GM12878 (cell line): ENCODE results near the gene MCF2L2. TPM values are rescaled to one million over a fixed set of nuclear protein-coding genes. Genes with fewer than 3 reads are reported as not detected.

Experiments used
- ATAC-seq: fragments of 200-7000 bp; cut with Tn5 transposase; 3 replicates; pipeline ENCODE4 v1.9.1; 2020; ENCODE audit warnings: mild to moderate bottlenecking, moderate library complexity
- BruUV-seq: library from RNA; stranded (reverse); fragments of 400-500 nt; replicated peaks from 2 replicates; lab custom pipeline; 2021; lab: Mats Ljungman, UMichigan
- CTCF ChIA-PET: fragments of 300-600 bp; sonication (Branson Sonifier 250); formaldehyde crosslinking; extraction: SDS; loops from one replicate; lab custom pipeline; 2021; ENCODE audit warnings: inconsistent platforms; lab: Yijun Ruan, JAX
- POLR2A ChIA-PET: fragments of 350-600 bp; formaldehyde crosslinking; extraction: SDS; loops from one replicate; lab custom pipeline; 2021; ENCODE audit warnings: inconsistent platforms; lab: Charles Lee
- RAD21 ChIA-PET: fragments of 300-600 bp; sonication (Branson Sonifier 250); formaldehyde crosslinking; loops from one replicate; lab custom pipeline; 2023; ENCODE audit warnings: antibody characterized with exemption; ENCODE audit not compliant: unreplicated experiment; lab: Charles Lee
- SMC1A ChIA-PET: fragments of 300-600 bp; sonication (Branson Sonifier 250); formaldehyde crosslinking; loops from one replicate; lab custom pipeline; 2023; ENCODE audit not compliant: unreplicated experiment, uncharacterized antibody; lab: Charles Lee
- DNase-seq: peaks from one replicate; pipeline ENCODE4 v3.0.0-alpha.2; 2011; ENCODE audit warnings: low read depth, low spot score
- FAIRE-seq: peaks from 3 replicates; lab custom pipeline; 2011; peaks lifted over from hg19 to GRCh38; lab: Jason Lieb, UNC
- H2AFZ ChIP-seq: 2 replicates; pipeline ENCODE4 v1.6.0; 2011; ENCODE audit warnings: low read depth, low read length, control low read depth; ENCODE audit not compliant: control insufficient read depth
- H3K27ac ChIP-seq: 2 replicates; pipeline ENCODE4 v1.5.1; 2011; ENCODE audit warnings: control low read depth; ENCODE audit not compliant: control insufficient read depth, insufficient read depth
- H3K27me3 ChIP-seq, 2 experiments: replicated peaks in 1 of 2; 2 replicates each; pipeline versions ENCODE4 v1.6.0 to v1.6.1; 2011; ENCODE audit warnings: low read length in 1 of 2; ENCODE audit not compliant: control insufficient read depth in 2 of 2, insufficient read depth in 2 of 2
- H3K36me3 ChIP-seq, 2 experiments: 2 replicates each; pipeline ENCODE4 v1.5.1; 2011; ENCODE audit warnings: low read length in 1 of 2; ENCODE audit not compliant: control insufficient read depth in 2 of 2, insufficient read depth in 2 of 2
- H3K4me1 ChIP-seq: 2 replicates; pipeline ENCODE4 v1.6.1; 2011; ENCODE audit warnings: mild to moderate bottlenecking, low read length, moderate library complexity, mixed read lengths; ENCODE audit not compliant: control insufficient read depth, insufficient read depth
- H3K4me2 ChIP-seq: 2 replicates; pipeline ENCODE4 v1.6.0; 2011; ENCODE audit warnings: control low read depth; ENCODE audit not compliant: control insufficient read depth, insufficient read depth
- H3K4me3 ChIP-seq: fragments of 200-600 bp; sonication (generic); 2 replicates; pipeline ENCODE4 v1.5.1; 2016
- H3K79me2 ChIP-seq: 2 replicates; pipeline ENCODE4 v1.6.0; 2011; ENCODE audit warnings: low read length; ENCODE audit not compliant: control insufficient read depth, insufficient read depth
- H3K9ac ChIP-seq: 2 replicates; pipeline ENCODE4 v1.8.0; 2011; ENCODE audit warnings: low read length, control low read depth, mixed read lengths; ENCODE audit not compliant: control insufficient read depth, insufficient read depth
- H3K9me3 ChIP-seq: replicated peaks from 3 replicates; pipeline ENCODE4 v1.5.1; 2011; ENCODE audit warnings: mild to moderate bottlenecking, low read length; ENCODE audit not compliant: control insufficient read depth, insufficient read depth
- H4K20me1 ChIP-seq: 2 replicates; pipeline ENCODE4 v1.6.0; 2011; ENCODE audit not compliant: control insufficient read depth, insufficient read depth
- CBX3 ChIP-seq: fragments of 200-600 bp; sonication (generic); IDR thresholded peaks from 2 replicates; pipeline ENCODE4 v1.6.1; 2016; ENCODE audit warnings: low read depth, borderline replicate concordance
- E2F8 ChIP-seq: fragments of 450-650 bp; IDR thresholded peaks from 2 replicates; pipeline ENCODE4 v1.6.1; 2018; ENCODE audit warnings: mild to moderate bottlenecking, low read depth, moderate library complexity; ENCODE audit not compliant: partially characterized antibody
- FOS ChIP-seq: IDR thresholded peaks from 3 replicates; pipeline ENCODE4 v1.6.1; 2011; ENCODE audit warnings: borderline replicate concordance; ENCODE audit not compliant: insufficient read length; ENCODE audit errors: extremely low read depth
- HDGF ChIP-seq: fragments of 450-650 bp; IDR thresholded peaks from 2 replicates; pipeline ENCODE4 v1.6.1; 2016; ENCODE audit warnings: antibody characterized with exemption
- IRF4 ChIP-seq: IDR thresholded peaks from 2 replicates; pipeline ENCODE4 v1.6.1; 2011; ENCODE audit warnings: low read depth, low read length
- KLF5 ChIP-seq: fragments of 450-650 bp; IDR thresholded peaks from 2 replicates; pipeline ENCODE4 v1.6.1; 2014; ENCODE audit warnings: mild to moderate bottlenecking; ENCODE audit not compliant: partially characterized antibody
- LARP7 ChIP-seq: fragments of 450-650 bp; IDR thresholded peaks from 2 replicates; pipeline ENCODE4 v1.6.1; 2017; ENCODE audit warnings: mild to moderate bottlenecking
- PAX5 ChIP-seq: IDR thresholded peaks from 2 replicates; pipeline ENCODE4 v1.6.1; 2011; ENCODE audit warnings: low read depth, low read length, borderline replicate concordance
- POU2F2 ChIP-seq: IDR thresholded peaks from 3 replicates; pipeline ENCODE4 v1.6.1; 2011; ENCODE audit warnings: low read depth, mild to moderate bottlenecking, low read length, borderline replicate concordance
- RCOR1 ChIP-seq: conservative IDR thresholded peaks from 2 replicates; pipeline ENCODE4 v1.6.1; 2012; ENCODE audit warnings: low read depth, low read length, improper control_type of control experiment
- USF1 ChIP-seq: IDR thresholded peaks from 2 replicates; pipeline ENCODE4 v1.6.1; 2011; ENCODE audit warnings: borderline replicate concordance, low read depth, mild to moderate bottlenecking, moderate library complexity, mixed read lengths, low read length; ENCODE audit not compliant: insufficient read depth; ENCODE audit errors: extremely low read length
- WGBS: methylation state at CpG from one replicate; pipeline ENCODE4 v1.1.6; 2016; ENCODE audit warnings: low lambda C conversion rate; ENCODE audit not compliant: insufficient replicate concordance, insufficient coverage; ENCODE audit errors: missing lambda C conversion rate; 5-methylcytosine and 5-hydroxymethylcytosine counted together
- in situ Hi-C: fragments of 300-500 bp; cut with MboI; formaldehyde crosslinking; loops from 9 replicates; pipeline ENCODE4 v1.14.3; 2018; ENCODE audit warnings: mixed read lengths
- intact Hi-C: fragments of 100-400 bp; cut with micrococcal nuclease; formaldehyde crosslinking; loops from one replicate; pipeline ENCODE4 v1.14.2; 2022; ENCODE audit not compliant: unreplicated experiment
- polyA plus RNA-seq, 11 experiments: library from polyadenylated mRNA; depleted of rRNA in 4 of 11; unstranded in 6 of 11; stranded (reverse) in 5 of 11; fragments of >200 nt; fragmentation: Nextera tagmentation in 4 of 11; fragmentation: Illumina TruSeq in 1 of 11; extraction: Ambion mirVana in 4 of 11; extraction: Trizol in 1 of 11; gene quantifications; 1 replicate in 1 of 11; 2 replicates in 10 of 11; pipeline versions ENCODE4 v1.2.1 to v1.2.3, GENCODE V29; 2011 to 2016; ENCODE audit warnings: inconsistent platforms in 2 of 11, missing spikeins in 2 of 11, low read depth in 1 of 11
- total RNA-seq, 4 experiments: library from RNA; depleted of rRNA in 3 of 4; stranded (reverse); fragments of >200 nt in 3 of 4; fragmentation: Illumina TruSeq in 1 of 4; extraction: Trizol in 1 of 4; gene quantifications; 2 replicates each; pipeline versions ENCODE4 v1.2.1 to v1.2.3, GENCODE V29; 2013 to 2021
- TF ChIP-seq, protein P1 (sequence below): fragments of 450-650 bp; IDR thresholded peaks from 2 replicates; pipeline ENCODE4 v1.6.1; 2017; ENCODE audit warnings: mild to moderate bottlenecking, low read depth, inconsistent platforms; ENCODE audit not compliant: poor library complexity, severe bottlenecking
- TF ChIP-seq, protein P2 (sequence below): fragments of 450-650 bp; IDR thresholded peaks from 2 replicates; pipeline ENCODE4 v1.6.1; 2018; ENCODE audit warnings: borderline replicate concordance, mild to moderate bottlenecking; ENCODE audit not compliant: partially characterized antibody

Gene MCF2L2
- total and polyA plus RNA-seq, 10 of the 15 experiments (the other 5 are each of a cell fraction or from before 2014, with no cell fraction given), result 0.37 to 2.8 (median 1.4) TPM

GRCh38 chr3:183247011-183247589 is 181.3 kb downstream of the MCF2L2 start:
- in situ Hi-C loops, result no loop called here
- intact Hi-C loops, result no loop called here
- no peak overlapping the region for H2AFZ ChIP-seq
- H4K20me1 ChIP-seq, result no peaks in the 10 kb centered on the region
- DNase-seq, result no peak
- H3K4me3 ChIP-seq, result no peak overlapping the region
- SMC1A ChIA-PET, result no interaction called here
- H3K4me1 ChIP-seq, result no peaks in the 10 kb centered on the region
- peaks cover 4% of the 10 kb centered on the region; the same call in 1 of the 3 replicates for H3K9me3 ChIP-seq
- peaks cover 0 to 10% of the 10 kb centered on the region in 2 experiments; a peak in 3 of 4 replicates for H3K27me3 ChIP-seq
- WGBS, result 56% methylated on average over 6 of the region's 6 CpGs
- POLR2A ChIA-PET, result interaction anchor here (0.6 kb wide), 1 partner anchor 10 kb away, joined by 6 read pairs; no protein-coding TSS in a partner anchor
- no peak overlapping the region for H3K9ac ChIP-seq
- H3K36me3 ChIP-seq, result no peaks in the 10 kb centered on the region
- RAD21 ChIA-PET, result no interaction called here
- BruUV-seq, result no TSS peak
- no peak overlapping the region for H3K27ac ChIP-seq
- no peaks in the 10 kb centered on the region for H3K79me2 ChIP-seq
- CTCF ChIA-PET, result no interaction called here
- FAIRE-seq, result no peak
- H3K4me2 ChIP-seq, result no peak overlapping the region
- no peak for ATAC-seq
- TF ChIP-seq USF1 (no peak), HDGF (no peak), FOS (no peak), KLF5 (no peak), CBX3 (no peak), PAX5 (no peak), RCOR1 (no peak), IRF4 (no peak), E2F8 (no peak), LARP7 (no peak), POU2F2 (no peak)
- TF ChIP-seq, protein P1, sequence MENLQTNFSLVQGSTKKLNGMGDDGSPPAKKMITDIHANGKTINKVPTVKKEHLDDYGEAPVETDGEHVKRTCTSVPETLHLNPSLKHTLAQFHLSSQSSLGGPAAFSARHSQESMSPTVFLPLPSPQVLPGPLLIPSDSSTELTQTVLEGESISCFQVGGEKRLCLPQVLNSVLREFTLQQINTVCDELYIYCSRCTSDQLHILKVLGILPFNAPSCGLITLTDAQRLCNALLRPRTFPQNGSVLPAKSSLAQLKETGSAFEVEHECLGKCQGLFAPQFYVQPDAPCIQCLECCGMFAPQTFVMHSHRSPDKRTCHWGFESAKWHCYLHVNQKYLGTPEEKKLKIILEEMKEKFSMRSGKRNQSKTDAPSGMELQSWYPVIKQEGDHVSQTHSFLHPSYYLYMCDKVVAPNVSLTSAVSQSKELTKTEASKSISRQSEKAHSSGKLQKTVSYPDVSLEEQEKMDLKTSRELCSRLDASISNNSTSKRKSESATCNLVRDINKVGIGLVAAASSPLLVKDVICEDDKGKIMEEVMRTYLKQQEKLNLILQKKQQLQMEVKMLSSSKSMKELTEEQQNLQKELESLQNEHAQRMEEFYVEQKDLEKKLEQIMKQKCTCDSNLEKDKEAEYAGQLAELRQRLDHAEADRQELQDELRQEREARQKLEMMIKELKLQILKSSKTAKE, result no peak
- TF ChIP-seq, protein P2, sequence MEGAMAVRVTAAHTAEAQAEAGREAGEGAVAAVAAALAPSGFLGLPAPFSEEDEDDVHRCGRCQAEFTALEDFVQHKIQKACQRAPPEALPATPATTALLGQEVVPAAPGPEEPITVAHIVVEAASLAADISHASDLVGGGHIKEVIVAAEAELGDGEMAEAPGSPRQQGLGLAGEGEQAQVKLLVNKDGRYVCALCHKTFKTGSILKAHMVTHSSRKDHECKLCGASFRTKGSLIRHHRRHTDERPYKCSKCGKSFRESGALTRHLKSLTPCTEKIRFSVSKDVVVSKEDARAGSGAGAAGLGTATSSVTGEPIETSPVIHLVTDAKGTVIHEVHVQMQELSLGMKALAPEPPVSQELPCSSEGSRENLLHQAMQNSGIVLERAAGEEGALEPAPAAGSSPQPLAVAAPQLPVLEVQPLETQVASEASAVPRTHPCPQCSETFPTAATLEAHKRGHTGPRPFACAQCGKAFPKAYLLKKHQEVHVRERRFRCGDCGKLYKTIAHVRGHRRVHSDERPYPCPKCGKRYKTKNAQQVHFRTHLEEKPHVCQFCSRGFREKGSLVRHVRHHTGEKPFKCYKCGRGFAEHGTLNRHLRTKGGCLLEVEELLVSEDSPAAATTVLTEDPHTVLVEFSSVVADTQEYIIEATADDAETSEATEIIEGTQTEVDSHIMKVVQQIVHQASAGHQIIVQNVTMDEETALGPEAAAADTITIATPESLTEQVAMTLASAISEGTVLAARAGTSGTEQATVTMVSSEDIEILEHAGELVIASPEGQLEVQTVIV, result no peak
